Lower leg skin (tissue), 3 donors: ENCODE measurements around the gene CNTRL.

ENCODE experiments used
- CTCF ChIP-seq, 3 donors: fragments of 450-650 bp; IDR thresholded peaks; one replicate each; pipeline ENCODE4 v1.5.1; 2016; ENCODE audit warnings: antibody characterized with exemption in 3 of 3, mild to moderate bottlenecking in 3 of 3, moderate library complexity in 2 of 3
- POLR2A ChIP-seq, 2 donors: fragments of 450-650 bp; IDR thresholded peaks; one replicate each; pipeline ENCODE4 v1.6.1; 2016 to 2017; ENCODE audit warnings: antibody characterized with exemption in 2 of 2, mild to moderate bottlenecking in 1 of 2, moderate library complexity in 1 of 2

- TF ChIP-seq POLR2A (IDR thresholded peaks at IDR 0.05) (no peak), CTCF (IDR thresholded peaks at IDR 0.05) (no peak)
Observed at GRCh38 chr9:121214005-121214404, 139.2 kb downstream of the CNTRL start.
